Naive thymus-derived CD4-positive, alpha-beta T cell (primary cell): ENCODE measurements around the gene GNAI3. TPM values are rescaled to one million over a fixed set of nuclear protein-coding genes. Genes with fewer than 3 reads are reported as not detected.

Source experiments
- ATAC-seq: fragments of 150-1000 bp; cut with Tn5 transposase; 2 replicates; pipeline ENCODE4 v1.10.0; 2021; ENCODE audit warnings: mild to moderate bottlenecking, moderate library complexity
- CTCF ChIA-PET: fragments of 350-600 bp; sonication (Branson Sonifier 250); formaldehyde crosslinking; loops from one replicate; lab custom pipeline; 2021; ENCODE audit warnings: antibody characterized with exemption; lab: Charles Lee
- POLR2A ChIA-PET: fragments of 350-600 bp; sonication (Branson Sonifier 250); formaldehyde crosslinking; loops from one replicate; lab custom pipeline; 2021; ENCODE audit warnings: antibody characterized with exemption, inconsistent platforms; lab: Charles Lee
- DNase-seq, 9 donors: peaks; one replicate each; pipeline versions ENCODE4 v3.0.0 to v3.0.0-alpha.2; 2020 to 2022; ENCODE audit warnings: mixed read lengths in 1 of 9
- H3K27ac ChIP-seq: one replicate; pipeline ENCODE4 v1.7.0; 2013; ENCODE audit warnings: mild to moderate bottlenecking, low read depth, low read length, moderate library complexity
- H3K27me3 ChIP-seq, 2 donors: one replicate each; pipeline ENCODE4 v1.7.0; 2013; ENCODE audit warnings: low read length in 2 of 2, mild to moderate bottlenecking in 2 of 2, moderate library complexity in 2 of 2; ENCODE audit not compliant: control insufficient read depth in 2 of 2, insufficient read depth in 2 of 2
- H3K36me3 ChIP-seq, 3 experiments: 1 replicate in 2 of 3; 2 replicates in 1 of 3; pipeline ENCODE4 v1.7.0; 2013; ENCODE audit warnings: low read length in 3 of 3, mild to moderate bottlenecking in 3 of 3, moderate library complexity in 1 of 3; ENCODE audit not compliant: insufficient read depth in 3 of 3, control insufficient read depth in 2 of 3
- H3K4me1 ChIP-seq, 2 donors: one replicate each; pipeline ENCODE4 v1.7.0; 2013; ENCODE audit warnings: low read length in 2 of 2, mild to moderate bottlenecking in 2 of 2, moderate library complexity in 1 of 2; ENCODE audit not compliant: control insufficient read depth in 2 of 2, insufficient read depth in 2 of 2
- H3K4me3 ChIP-seq: 2 replicates; pipeline ENCODE4 v1.7.0; 2013; ENCODE audit warnings: mild to moderate bottlenecking, low read length
- H3K9me3 ChIP-seq, 3 experiments: 1 replicate in 2 of 3; 2 replicates in 1 of 3; pipeline ENCODE4 v1.7.0; 2013; ENCODE audit warnings: low read length in 3 of 3; ENCODE audit not compliant: control insufficient read depth in 2 of 3
- H3K27ac Mint-ChIP-seq, 9 donors: one replicate each; pipeline ENCODE4 v1.8.0; 2020 to 2022; ENCODE audit warnings: mixed read lengths in 9 of 9, mild to moderate bottlenecking in 8 of 9, moderate library complexity in 5 of 9, inconsistent platforms in 2 of 9
- H3K27me3 Mint-ChIP-seq, 5 donors: one replicate each; pipeline ENCODE4 v1.8.0; 2021 to 2022; ENCODE audit warnings: mixed read lengths in 5 of 5, mild to moderate bottlenecking in 1 of 5
- H3K36me3 Mint-ChIP-seq, 5 donors: one replicate each; pipeline ENCODE4 v1.8.0; 2020 to 2022; ENCODE audit warnings: mixed read lengths in 5 of 5, mild to moderate bottlenecking in 3 of 5, inconsistent platforms in 1 of 5
- H3K4me1 Mint-ChIP-seq, 7 donors: one replicate each; pipeline ENCODE4 v1.8.0; 2020 to 2022; ENCODE audit warnings: mixed read lengths in 7 of 7, mild to moderate bottlenecking in 3 of 7, inconsistent platforms in 1 of 7
- H3K4me3 Mint-ChIP-seq, 10 donors: one replicate each; pipeline ENCODE4 v1.8.0; 2020 to 2022; ENCODE audit warnings: mild to moderate bottlenecking in 10 of 10, mixed read lengths in 10 of 10, moderate library complexity in 6 of 10, inconsistent platforms in 2 of 10
- H3K9me3 Mint-ChIP-seq, 11 donors: one replicate each; pipeline ENCODE4 v1.8.0; 2020 to 2022; ENCODE audit warnings: mixed read lengths in 11 of 11, mild to moderate bottlenecking in 4 of 11, inconsistent platforms in 1 of 11, moderate library complexity in 1 of 11
- intact Hi-C, 2 donors: fragments of 100-400 bp; cut with micrococcal nuclease; formaldehyde crosslinking; loops; one replicate each; pipeline ENCODE4 v1.15.1; 2023
- polyA plus RNA-seq, 2 donors: library from polyadenylated mRNA; unstranded; fragments of 300-500 nt; fragmentation: Illumina TruSeq; gene quantifications; one replicate each; pipeline ENCODE4 v1.2.3, GENCODE V29; 2021
- total RNA-seq, 6 experiments: library from RNA in 5 of 6; stranded (reverse) in 5 of 6; gene quantifications; 1 replicate in 5 of 6; 2 replicates in 1 of 6; pipeline ENCODE4 v1.2.3 and lab custom pipeline; 2021 to 2026

Gene GNAI3
- total and polyA plus RNA-seq, 7 experiments from 2014 or later: 4.9 to 9.3 (median 7.2) TPM

- ChIA-PET CTCF (interaction anchor here (0.6 to 9.2 kb wide), 44 partner anchors 8 to 789 kb away, joined by 3 to 116 read pairs (median 4); partner anchors contain the start of genes AHCYL1, GNAI3, GSTM2 and GSTM4), POLR2A (interaction anchor here (0.6 to 2.1 kb wide), 9 partner anchors 92 to 344 kb away, joined by 3 to 11 read pairs (median 3); partner anchors contain the start of genes AHCYL1 and GNAI3)
- peak overlapping the region in 2 of 9 donors; percentile 28 to 59 for H3K27ac Mint-ChIP-seq
- peaks cover 4 to 15% (median 5%) of the 10 kb centered on the region in 7 donors for H3K4me1 Mint-ChIP-seq
- H3K27me3 Mint-ChIP-seq: peaks cover 0 to 7% (median 0%) of the 10 kb centered on the region in 5 donors
- no peak overlapping the region for H3K4me3 ChIP-seq
- peaks cover 6 to 7% of the 10 kb centered on the region in 2 donors for H3K4me1 ChIP-seq
- no peaks in the 10 kb centered on the region for H3K27me3 ChIP-seq
- peak overlapping the region in 1 of 10 donors; percentile 8 for H3K4me3 Mint-ChIP-seq
- H3K36me3 Mint-ChIP-seq: no peaks in the 10 kb centered on the region
- peak; percentile 73 to 92 (median 81) for DNase-seq
- peak; percentile 88 for ATAC-seq
- no peaks in the 10 kb centered on the region for H3K36me3 ChIP-seq
- intact Hi-C loops: loop anchor here (1.0 to 5.0 kb wide), 5 partner anchors 62 to 467 kb away; partner anchors contain the start of gene CSF1 (in 1 of the 2)
- no peak overlapping the region for H3K27ac ChIP-seq
- no peaks in the 10 kb centered on the region for H3K9me3 ChIP-seq
- peaks cover 0 to 3% (median 0%) of the 10 kb centered on the region in 11 donors for H3K9me3 Mint-ChIP-seq
These were observed 92.0 kb downstream of the GNAI3 start for GRCh38 chr1:109640285-109640865.

GRCh38 chr1:109641078-109641740 lies 92.8 kb downstream of the GNAI3 start:
- peaks cover 0 to 7% (median 0%) of the 10 kb centered on the region in 5 donors for H3K27me3 Mint-ChIP-seq
- H3K9me3 ChIP-seq: no peaks in the 10 kb centered on the region
- H3K27ac Mint-ChIP-seq: peak overlapping the region in 1 of 9 donors; percentile 4
- no peak overlapping the region for H3K27ac ChIP-seq
- DNase-seq: no peak
- POLR2A ChIA-PET: interaction anchor here (1.0 to 1.9 kb wide), 5 partner anchors 82 to 132 kb away, joined by 3 to 11 read pairs (median 5); partner anchors contain the start of gene GNAI3
- H3K9me3 Mint-ChIP-seq: peaks cover 0 to 3% (median 0%) of the 10 kb centered on the region in 11 donors
- no peaks in the 10 kb centered on the region for H3K27me3 ChIP-seq
- ATAC-seq: no peak
- no peaks in the 10 kb centered on the region for H3K36me3 ChIP-seq
- peaks cover 6 to 7% of the 10 kb centered on the region in 2 donors for H3K4me1 ChIP-seq
- peaks cover 3 to 15% (median 5%) of the 10 kb centered on the region in 7 donors for H3K4me1 Mint-ChIP-seq
- H3K4me3 ChIP-seq: no peak overlapping the region
- CTCF ChIA-PET: interaction anchor here (0.7 to 9.2 kb wide), 26 partner anchors 9 to 391 kb away, joined by 3 to 116 read pairs (median 4); partner anchors contain the start of genes AHCYL1, GNAI3, GSTM2 and GSTM4
- H3K36me3 Mint-ChIP-seq: no peaks in the 10 kb centered on the region
- no peak overlapping the region for H3K4me3 Mint-ChIP-seq
- intact Hi-C loops: loop anchor here in 1 of 2 donors (5.0 kb wide), 3 partner anchors 61 to 466 kb away; partner anchors contain the start of gene CSF1

- Mint-ChIP-seq H3K4me1 (peaks cover 3 to 15% (median 5%) of the 10 kb centered on the region in 7 donors), H3K9me3 (peaks cover 0 to 3% (median 0%) of the 10 kb centered on the region in 11 donors), H3K27me3 (peaks cover 0 to 7% (median 0%) of the 10 kb centered on the region in 5 donors), H3K4me3 (no peak overlapping the region), H3K36me3 (no peaks in the 10 kb centered on the region), H3K27ac (peak overlapping the region in 1 of 9 donors; percentile 4)
- no peaks in the 10 kb centered on the region for H3K36me3 ChIP-seq
- no peaks in the 10 kb centered on the region for H3K9me3 ChIP-seq
- intact Hi-C loops: loop anchor here (2.0 to 5.0 kb wide), 4 partner anchors 45 to 465 kb away; partner anchors contain the start of genes CSF1 (in 1 of the 2) and GSTM1 (in 1 of the 2)
- no peak overlapping the region for H3K4me3 ChIP-seq
- no peak overlapping the region for H3K27ac ChIP-seq
- POLR2A ChIA-PET: interaction anchor here (1.0 to 1.2 kb wide), 3 partner anchors 81 to 131 kb away, joined by 3 to 7 read pairs (median 3); partner anchors contain the start of gene GNAI3
- ATAC-seq (no peak), DNase-seq (no peak)
- no peaks in the 10 kb centered on the region for H3K27me3 ChIP-seq
- peaks cover 6 to 7% of the 10 kb centered on the region in 2 donors for H3K4me1 ChIP-seq
- CTCF ChIA-PET: interaction anchor here (0.8 to 9.2 kb wide), 10 partner anchors 9 to 370 kb away, joined by 3 to 116 read pairs (median 28); partner anchors contain the start of genes AHCYL1 and GSTM4
These were observed 93.4 kb downstream of the GNAI3 start for GRCh38 chr1:109641861-109642260.

GRCh38 chr1:109642626-109643025 lies 94.2 kb downstream of the GNAI3 start:
- ChIA-PET POLR2A (interaction anchor here (1.2 kb wide), 1 partner anchor 131 kb away, joined by 3 read pairs; no protein-coding TSS in a partner anchor), CTCF (interaction anchor here (0.9 to 9.2 kb wide), 7 partner anchors 14 to 342 kb away, joined by 3 to 84 read pairs (median 13); partner anchors contain the start of genes AHCYL1 and GSTM4)
- peaks cover 0 to 3% (median 0%) of the 10 kb centered on the region in 11 donors for H3K9me3 Mint-ChIP-seq
- H3K27me3 ChIP-seq: no peaks in the 10 kb centered on the region
- DNase-seq: no peak
- no peaks in the 10 kb centered on the region for H3K36me3 ChIP-seq
- ATAC-seq: no peak
- no peaks in the 10 kb centered on the region for H3K36me3 Mint-ChIP-seq
- H3K4me3 ChIP-seq: no peak overlapping the region
- H3K9me3 ChIP-seq: no peaks in the 10 kb centered on the region
- H3K27ac Mint-ChIP-seq: peak overlapping the region in 1 of 9 donors; percentile 47
- H3K27ac ChIP-seq: no peak overlapping the region
- H3K4me1 ChIP-seq: peaks cover 6 to 7% of the 10 kb centered on the region in 2 donors
- intact Hi-C loops: loop anchor here (1.0 to 5.0 kb wide), 9 partner anchors 14 to 465 kb away; partner anchors contain the start of genes AHCYL1 (in 2 of the 2), GSTM4 (in 2 of the 2), CSF1 (in 1 of the 2) and GSTM1 (in 1 of the 2)
- H3K27me3 Mint-ChIP-seq: peaks cover 0 to 7% (median 0%) of the 10 kb centered on the region in 5 donors
- H3K4me3 Mint-ChIP-seq: no peak overlapping the region
- peaks cover 3 to 15% (median 5%) of the 10 kb centered on the region in 7 donors for H3K4me1 Mint-ChIP-seq

GRCh38 chr1:109643385-109644230 lies 95.2 kb downstream of the GNAI3 start:
- Histone ChIP-seq H3K27me3 (no peaks in the 10 kb centered on the region), H3K27ac (no peak overlapping the region), H3K4me1 (peaks cover 6 to 7% of the 10 kb centered on the region in 2 donors), H3K4me3 (no peak overlapping the region), H3K9me3 (no peaks in the 10 kb centered on the region), H3K36me3 (no peaks in the 10 kb centered on the region)
- DNase-seq (peak; percentile 65 to 91 (median 79)), ATAC-seq (peak; percentile 94)
- Mint-ChIP-seq H3K36me3 (no peaks in the 10 kb centered on the region), H3K4me3 (no peak overlapping the region), H3K4me1 (peaks cover 3 to 15% (median 5%) of the 10 kb centered on the region in 7 donors), H3K9me3 (peaks cover 0 to 3% (median 0%) of the 10 kb centered on the region in 11 donors), H3K27ac (peak overlapping the region in 3 of 9 donors; percentile 22 to 81 (median 38)), H3K27me3 (peaks cover 0 to 7% (median 0%) of the 10 kb centered on the region in 5 donors)
- ChIA-PET CTCF (interaction anchor here (0.6 to 9.2 kb wide), 9 partner anchors 9 to 341 kb away, joined by 4 to 84 read pairs (median 9); partner anchors contain the start of genes AHCYL1 and GSTM4), POLR2A (interaction anchor here (0.6 to 1.5 kb wide), 3 partner anchors 13 to 628 kb away, joined by 4 to 5 read pairs (median 4); partner anchors contain the start of gene AHCYL1)
- intact Hi-C loops: loop anchor here (1.0 to 5.0 kb wide), 9 partner anchors 13 to 464 kb away; partner anchors contain the start of genes AHCYL1 (in 2 of the 2), GSTM4 (in 2 of the 2), CSF1 (in 1 of the 2) and GSTM1 (in 1 of the 2)
